Stimulated activated naive CD8-positive, alpha-beta T cell treated with anti-CD3 and anti-CD28 coated beads, Interleukin-15, Interleukin-2, amounts not matched to agents 100 ng/mL and 50 ng/mL, for 24 hours (primary cell): ENCODE data around the gene F2.

Experiments used
- H3K27ac Mint-ChIP-seq: one replicate; pipeline ENCODE4 v1.8.0; 2021; ENCODE audit warnings: mild to moderate bottlenecking, mixed read lengths
- H3K27me3 Mint-ChIP-seq: one replicate; pipeline ENCODE4 v1.8.0; 2021; ENCODE audit warnings: mixed read lengths
- H3K36me3 Mint-ChIP-seq: one replicate; pipeline ENCODE4 v1.8.0; 2021; ENCODE audit warnings: low read depth, mixed read lengths
- H3K4me1 Mint-ChIP-seq: one replicate; pipeline ENCODE4 v1.8.0; 2021; ENCODE audit warnings: low read depth, mixed read lengths
- H3K4me3 Mint-ChIP-seq: one replicate; pipeline ENCODE4 v1.8.0; 2021; ENCODE audit warnings: mild to moderate bottlenecking, mixed read lengths
- H3K9me3 Mint-ChIP-seq: one replicate; pipeline ENCODE4 v1.8.0; 2021; ENCODE audit warnings: mixed read lengths

The F2 gene

DNA sequence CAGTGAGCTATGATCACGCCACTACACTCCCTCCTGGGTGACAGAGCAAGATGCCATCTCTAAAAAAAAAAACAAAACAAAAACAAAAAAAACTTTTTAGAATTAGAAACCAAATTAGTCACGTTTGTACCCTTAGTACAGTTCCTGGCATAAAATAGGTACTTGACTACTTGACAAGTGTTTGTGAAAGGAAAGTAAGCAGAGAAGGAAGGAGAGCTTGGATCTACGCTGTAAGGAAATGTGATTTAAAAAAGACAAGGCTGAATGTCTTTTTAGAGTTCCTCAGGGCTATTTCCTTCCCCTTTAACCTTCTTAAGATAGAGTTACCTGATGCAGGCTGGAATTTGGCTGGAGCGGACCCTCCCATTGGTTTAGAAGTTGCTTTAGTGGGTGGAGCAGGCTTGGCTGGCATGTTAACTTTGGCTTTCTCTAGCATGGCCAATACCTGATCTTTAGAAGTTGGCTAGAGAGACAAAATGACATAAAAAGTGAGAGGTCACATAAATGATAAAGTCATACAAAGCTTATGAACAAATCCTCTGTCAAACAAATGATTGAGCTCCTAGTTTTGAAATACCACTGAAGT is 50.7 kb downstream of the F2 start:
- H3K9me3 Mint-ChIP-seq = no peaks in the 10 kb centered on the region
- peaks cover 57% of the 10 kb centered on the region for H3K36me3 Mint-ChIP-seq
- H3K4me1 Mint-ChIP-seq = no peaks in the 10 kb centered on the region
- H3K27me3 Mint-ChIP-seq = no peaks in the 10 kb centered on the region
- no peak overlapping the region for H3K4me3 Mint-ChIP-seq
- H3K27ac Mint-ChIP-seq = no peak overlapping the region

DNA sequence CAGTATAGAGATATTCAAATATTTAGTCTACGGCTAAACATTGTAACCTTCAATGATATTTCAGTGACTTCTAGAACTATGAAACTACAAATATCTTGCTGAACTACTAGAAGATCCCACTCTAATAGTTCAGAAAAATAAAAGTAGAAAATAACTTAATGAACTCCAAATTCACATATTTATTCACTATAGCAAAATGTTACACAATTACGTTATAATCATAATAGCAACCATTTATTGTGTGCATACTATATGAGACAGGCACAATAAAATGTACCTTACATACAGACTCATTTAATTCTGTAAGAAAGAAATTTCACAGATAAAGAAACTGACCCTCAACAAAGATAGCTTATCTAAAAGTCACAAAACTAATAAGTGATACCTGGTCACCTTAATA is 57.9 kb downstream of the F2 start:
- Mint-ChIP-seq H3K36me3 (peaks cover 77% of the 10 kb centered on the region), H3K27ac (no peak overlapping the region), H3K4me3 (no peak overlapping the region), H3K27me3 (no peaks in the 10 kb centered on the region), H3K4me1 (no peaks in the 10 kb centered on the region), H3K9me3 (no peaks in the 10 kb centered on the region)

DNA sequence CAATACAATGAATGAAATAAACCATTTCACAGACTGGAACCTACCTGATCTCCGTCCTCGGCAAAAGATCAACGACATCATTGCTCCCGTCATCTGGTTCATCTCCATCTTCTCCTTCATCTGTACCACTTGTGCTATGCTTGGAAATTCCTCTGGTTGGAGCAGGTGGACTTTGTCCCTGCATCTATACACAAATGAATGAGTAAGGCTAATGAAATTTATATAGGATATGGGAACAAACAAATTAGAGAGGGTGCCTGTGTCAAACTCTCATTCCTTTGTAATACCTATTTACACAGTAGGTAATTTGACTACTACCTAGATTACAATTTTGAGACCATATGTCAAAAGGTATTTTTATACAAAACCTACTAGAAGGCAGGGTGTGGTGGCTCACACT is 59.4 kb downstream of the F2 start:
- H3K36me3 Mint-ChIP-seq = peaks cover 65% of the 10 kb centered on the region
- H3K27me3 Mint-ChIP-seq = no peaks in the 10 kb centered on the region
- H3K27ac Mint-ChIP-seq = no peak overlapping the region
- no peaks in the 10 kb centered on the region for H3K4me1 Mint-ChIP-seq
- H3K4me3 Mint-ChIP-seq = no peak overlapping the region
- H3K9me3 Mint-ChIP-seq = no peaks in the 10 kb centered on the region
